Caco-2 (cell line): Measurements from ENCODE around the gene PNRC2. TPM values are rescaled to one million over a fixed set of nuclear protein-coding genes. Genes with fewer than 3 reads are reported as not detected.

ENCODE experiments used
- BruUV-seq: library from RNA; stranded (reverse); fragments of 400-500 nt; replicated peaks from 2 replicates; lab custom pipeline; 2021; lab: Mats Ljungman, UMichigan
- CTCF ChIA-PET: fragments of 300-600 bp; sonication (Branson Sonifier 250); formaldehyde crosslinking; loops from one replicate; lab custom pipeline; 2022; ENCODE audit warnings: antibody characterized with exemption; lab: Charles Lee
- POLR2A ChIA-PET: fragments of 300-600 bp; sonication (Branson Sonifier 250); formaldehyde crosslinking; loops from one replicate; lab custom pipeline; 2022; ENCODE audit warnings: antibody characterized with exemption; lab: Charles Lee
- DNase-seq, 2 experiments: peaks; one replicate each; pipeline versions ENCODE4 v3.0.0 to v3.0.0-alpha.2; 2020 to 2022
- H3K27me3 ChIP-seq: replicated peaks from 2 replicates; pipeline ENCODE4 v1.6.0; 2011; ENCODE audit warnings: low read length; ENCODE audit not compliant: control insufficient read depth, insufficient read depth
- H3K36me3 ChIP-seq: 2 replicates; pipeline ENCODE4 v1.5.1; 2011; ENCODE audit warnings: low read length; ENCODE audit not compliant: control insufficient read depth, insufficient read depth
- H3K4me1 ChIP-seq: fragments of 250-450 bp; sonication (Bioruptor Pico); 2 replicates; pipeline ENCODE4 v1.5.1; 2020; ENCODE audit warnings: mild to moderate bottlenecking
- H3K4me3 ChIP-seq: 2 replicates; pipeline ENCODE4 v1.5.1; 2011; ENCODE audit warnings: low read depth, mild to moderate bottlenecking, control low read depth, low read length
- H3K9me3 ChIP-seq: fragments of 250-450 bp; sonication (Bioruptor Pico); 2 replicates; pipeline ENCODE4 v1.5.1; 2020; ENCODE audit warnings: mild to moderate bottlenecking, moderate library complexity
- H3K27ac Mint-ChIP-seq: one replicate; pipeline ENCODE4 v1.8.0; 2022; ENCODE audit warnings: mixed read lengths; ENCODE audit not compliant: unreplicated experiment
- H3K27me3 Mint-ChIP-seq: one replicate; pipeline ENCODE4 v1.8.0; 2022; ENCODE audit warnings: mixed read lengths; ENCODE audit not compliant: insufficient read depth, unreplicated experiment
- H3K36me3 Mint-ChIP-seq: one replicate; pipeline ENCODE4 v1.8.0; 2022; ENCODE audit warnings: mild to moderate bottlenecking, mixed read lengths; ENCODE audit not compliant: insufficient read depth, unreplicated experiment
- H3K4me1 Mint-ChIP-seq: one replicate; pipeline ENCODE4 v1.8.0; 2022; ENCODE audit warnings: low read depth, mixed read lengths; ENCODE audit not compliant: unreplicated experiment
- H3K4me3 Mint-ChIP-seq: one replicate; pipeline ENCODE4 v1.8.0; 2022; ENCODE audit warnings: mild to moderate bottlenecking, moderate library complexity, mixed read lengths; ENCODE audit not compliant: unreplicated experiment
- H3K9me3 Mint-ChIP-seq: one replicate; pipeline ENCODE4 v1.8.0; 2022; ENCODE audit warnings: mixed read lengths; ENCODE audit not compliant: unreplicated experiment
- CTCF ChIP-seq, 2 experiments: fragments of 200-600 bp in 1 of 2; IDR thresholded peaks; 1 replicate in 1 of 2; 2 replicates in 1 of 2; pipeline versions ENCODE4 v1.5.1 to v1.8.0; 2011 to 2022; ENCODE audit warnings: antibody characterized with exemption in 1 of 2, control low read depth in 1 of 2, inconsistent platforms in 1 of 2, low read depth in 1 of 2, low read length in 1 of 2, mild to moderate bottlenecking in 1 of 2, moderate library complexity in 1 of 2; ENCODE audit not compliant: insufficient read depth in 1 of 2, severe bottlenecking in 1 of 2, unreplicated experiment in 1 of 2
- intact Hi-C: fragments of 100-400 bp; cut with micrococcal nuclease; formaldehyde crosslinking; loops from one replicate; pipeline ENCODE4 v1.10.0; 2022; ENCODE audit not compliant: unreplicated experiment
- total RNA-seq: library from RNA; stranded (reverse); gene quantifications from 2 replicates; pipeline ENCODE4 v1.2.3, GENCODE V29; 2022

Gene PNRC2
- total RNA-seq, 1 experiment from 2014 or later, result 89.8 TPM

GRCh38 chr1:23999156-23999671, 39.6 kb downstream of the PNRC2 start:
- Mint-ChIP-seq H3K4me3 (no peak overlapping the region), H3K4me1 (peaks cover 8% of the 10 kb centered on the region), H3K27ac (peak overlapping the region; percentile 53), H3K36me3 (no peaks in the 10 kb centered on the region), H3K9me3 (no peaks in the 10 kb centered on the region), H3K27me3 (no peaks in the 10 kb centered on the region)
- DNase-seq, result no peak
- Histone ChIP-seq H3K4me3 (no peak overlapping the region), H3K9me3 (no peaks in the 10 kb centered on the region), H3K27me3 (no peaks in the 10 kb centered on the region), H3K36me3 (no peaks in the 10 kb centered on the region), H3K4me1 (peaks cover 8% of the 10 kb centered on the region; the same call in 1 of the 2 replicates)
- CTCF ChIA-PET, result no interaction called here
- intact Hi-C loops, result no loop called here
- BruUV-seq, result no TSS peak
- no peak for TF ChIP-seq CTCF (IDR thresholded peaks at IDR 0.05; ENCODE audit: insufficient read depth in 1 of 2, low read depth in 1 of 2, low read length in 1 of 2, severe bottlenecking in 1 of 2, unreplicated experiment in 1 of 2)
- POLR2A ChIA-PET, result no interaction called here

GRCh38 chr1:24002695-24003094, 43.1 kb downstream of the PNRC2 start:
- H3K36me3 ChIP-seq, result no peaks in the 10 kb centered on the region
- BruUV-seq, result no TSS peak
- Mint-ChIP-seq H3K27me3 (no peaks in the 10 kb centered on the region), H3K27ac (no peak overlapping the region), H3K4me3 (no peak overlapping the region), H3K36me3 (no peaks in the 10 kb centered on the region), H3K9me3 (no peaks in the 10 kb centered on the region), H3K4me1 (peaks cover 8% of the 10 kb centered on the region)
- H3K4me1 ChIP-seq, result peaks cover 8% of the 10 kb centered on the region; the same call in 1 of the 2 replicates
- intact Hi-C loops, result no loop called here
- no peaks in the 10 kb centered on the region for H3K27me3 ChIP-seq
- DNase-seq, result no peak
- no peak overlapping the region for H3K4me3 ChIP-seq
- no peak for TF ChIP-seq CTCF (IDR thresholded peaks at IDR 0.05; ENCODE audit: insufficient read depth in 1 of 2, low read depth in 1 of 2, low read length in 1 of 2, severe bottlenecking in 1 of 2, unreplicated experiment in 1 of 2)
- ChIA-PET CTCF (no interaction called here), POLR2A (interaction anchor here (0.5 to 0.6 kb wide), 2 partner anchors 16 to 109 kb away, joined by 3 to 5 read pairs; no protein-coding TSS in a partner anchor)
- no peaks in the 10 kb centered on the region for H3K9me3 ChIP-seq

- ChIA-PET CTCF (interaction anchor here (0.8 to 1.1 kb wide), 2 partner anchors 18 to 24 kb away, joined by 3 read pairs; no protein-coding TSS in a partner anchor), POLR2A (interaction anchor here (0.6 to 0.9 kb wide), 2 partner anchors 23 to 225 kb away, joined by 3 read pairs; partner anchors contain the start of genes PITHD1 and SRSF10)
- Mint-ChIP-seq H3K27ac (no peak overlapping the region), H3K4me3 (no peak overlapping the region), H3K9me3 (no peaks in the 10 kb centered on the region), H3K27me3 (no peaks in the 10 kb centered on the region), H3K4me1 (peaks cover 8% of the 10 kb centered on the region), H3K36me3 (no peaks in the 10 kb centered on the region)
- no TSS peak for BruUV-seq
- no peak for TF ChIP-seq CTCF (IDR thresholded peaks at IDR 0.05; ENCODE audit: insufficient read depth in 1 of 2, low read depth in 1 of 2, low read length in 1 of 2, severe bottlenecking in 1 of 2, unreplicated experiment in 1 of 2)
- Histone ChIP-seq H3K4me3 (no peak overlapping the region), H3K4me1 (peaks cover 8% of the 10 kb centered on the region; the same call in 1 of the 2 replicates), H3K9me3 (no peaks in the 10 kb centered on the region), H3K27me3 (no peaks in the 10 kb centered on the region), H3K36me3 (no peaks in the 10 kb centered on the region)
- DNase-seq, result no peak
- intact Hi-C loops, result no loop called here
Observed at GRCh38 chr1:24003331-24003972, 43.8 kb downstream of the PNRC2 start.
